Right lobe of liver (tissue), 4 donors: ENCODE measurements around the gene HDAC4.

Experiments
- POLR2A ChIP-seq: fragments of 450-650 bp; IDR thresholded peaks from one replicate; pipeline ENCODE4 v1.6.1; 2017; ENCODE audit warnings: antibody characterized with exemption, mild to moderate bottlenecking
- TF ChIP-seq, protein P1 (sequence below), 4 donors: fragments of 200-600 bp in 3 of 4; fragments of 450-650 bp in 1 of 4; IDR thresholded peaks; one replicate each; pipeline versions ENCODE4 v1.5.1 to v1.8.0; 2016 to 2022; ENCODE audit warnings: antibody characterized with exemption in 4 of 4, mild to moderate bottlenecking in 2 of 4
- donor health status: DM: no; HTN: no; CAD: no.
- donor health status: DM: no; HTN: no; CAD: no.
- donor health status: DM: no; HTN: yes; CAD: no.

DNA sequence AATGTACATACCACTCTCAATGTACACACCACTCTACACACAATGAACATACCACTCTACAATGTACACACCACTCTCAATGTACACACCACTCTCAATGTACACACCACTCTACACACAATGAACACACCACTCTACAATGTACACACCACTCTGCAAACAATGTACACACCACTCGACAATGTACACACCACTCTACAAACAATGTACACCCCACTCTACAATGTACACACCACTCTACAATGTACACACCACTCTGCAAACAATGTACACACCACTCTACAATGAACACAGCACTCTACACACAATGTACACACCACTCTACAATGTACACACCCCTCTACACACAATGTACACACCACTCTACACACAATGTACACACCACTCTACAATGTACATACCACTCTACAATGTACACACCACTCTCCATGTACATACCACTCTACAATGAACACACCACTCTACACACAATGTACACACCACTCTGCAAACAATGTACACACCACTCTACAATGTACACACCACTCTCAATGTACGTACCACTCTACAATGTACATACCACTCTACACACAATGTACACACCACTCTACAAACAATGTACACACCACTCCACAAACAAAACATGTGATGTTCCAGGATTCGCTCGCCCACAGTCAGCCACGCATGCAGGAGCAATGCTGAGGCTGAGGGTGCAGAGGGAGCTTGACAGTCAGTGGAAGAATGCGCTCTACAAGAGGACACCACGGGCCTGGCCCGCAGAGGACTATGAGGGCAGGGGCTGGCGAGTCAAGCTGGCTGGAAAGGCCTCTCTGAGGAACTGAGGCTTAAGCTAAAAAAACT lies 118.2 kb downstream of the HDAC4 start:
- TF ChIP-seq POLR2A = no peak
- TF ChIP-seq, protein P1, sequence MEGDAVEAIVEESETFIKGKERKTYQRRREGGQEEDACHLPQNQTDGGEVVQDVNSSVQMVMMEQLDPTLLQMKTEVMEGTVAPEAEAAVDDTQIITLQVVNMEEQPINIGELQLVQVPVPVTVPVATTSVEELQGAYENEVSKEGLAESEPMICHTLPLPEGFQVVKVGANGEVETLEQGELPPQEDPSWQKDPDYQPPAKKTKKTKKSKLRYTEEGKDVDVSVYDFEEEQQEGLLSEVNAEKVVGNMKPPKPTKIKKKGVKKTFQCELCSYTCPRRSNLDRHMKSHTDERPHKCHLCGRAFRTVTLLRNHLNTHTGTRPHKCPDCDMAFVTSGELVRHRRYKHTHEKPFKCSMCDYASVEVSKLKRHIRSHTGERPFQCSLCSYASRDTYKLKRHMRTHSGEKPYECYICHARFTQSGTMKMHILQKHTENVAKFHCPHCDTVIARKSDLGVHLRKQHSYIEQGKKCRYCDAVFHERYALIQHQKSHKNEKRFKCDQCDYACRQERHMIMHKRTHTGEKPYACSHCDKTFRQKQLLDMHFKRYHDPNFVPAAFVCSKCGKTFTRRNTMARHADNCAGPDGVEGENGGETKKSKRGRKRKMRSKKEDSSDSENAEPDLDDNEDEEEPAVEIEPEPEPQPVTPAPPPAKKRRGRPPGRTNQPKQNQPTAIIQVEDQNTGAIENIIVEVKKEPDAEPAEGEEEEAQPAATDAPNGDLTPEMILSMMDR (IDR thresholded peaks at IDR 0.05) = no peak
